Activated CD4-positive, alpha-beta T cell treated with anti-CD3 and anti-CD28 coated beads, Interleukin-2, Interleukin-6, amounts not matched to agents 100 ng/mL and 50 ng/mL, durations not matched to agents 16 hours and 8 hours (primary cell): ENCODE results near the gene SSU72.
"Not testable (repeated sequence)": the region's sequence is repeated elsewhere in the genome, so short reads cannot be mapped to it uniquely, and the experiment has no call there.

Source experiments
- DNase-seq: peaks from one replicate; pipeline ENCODE4 v3.0.0-alpha.2; 2020

The SSU72 gene

DNA sequence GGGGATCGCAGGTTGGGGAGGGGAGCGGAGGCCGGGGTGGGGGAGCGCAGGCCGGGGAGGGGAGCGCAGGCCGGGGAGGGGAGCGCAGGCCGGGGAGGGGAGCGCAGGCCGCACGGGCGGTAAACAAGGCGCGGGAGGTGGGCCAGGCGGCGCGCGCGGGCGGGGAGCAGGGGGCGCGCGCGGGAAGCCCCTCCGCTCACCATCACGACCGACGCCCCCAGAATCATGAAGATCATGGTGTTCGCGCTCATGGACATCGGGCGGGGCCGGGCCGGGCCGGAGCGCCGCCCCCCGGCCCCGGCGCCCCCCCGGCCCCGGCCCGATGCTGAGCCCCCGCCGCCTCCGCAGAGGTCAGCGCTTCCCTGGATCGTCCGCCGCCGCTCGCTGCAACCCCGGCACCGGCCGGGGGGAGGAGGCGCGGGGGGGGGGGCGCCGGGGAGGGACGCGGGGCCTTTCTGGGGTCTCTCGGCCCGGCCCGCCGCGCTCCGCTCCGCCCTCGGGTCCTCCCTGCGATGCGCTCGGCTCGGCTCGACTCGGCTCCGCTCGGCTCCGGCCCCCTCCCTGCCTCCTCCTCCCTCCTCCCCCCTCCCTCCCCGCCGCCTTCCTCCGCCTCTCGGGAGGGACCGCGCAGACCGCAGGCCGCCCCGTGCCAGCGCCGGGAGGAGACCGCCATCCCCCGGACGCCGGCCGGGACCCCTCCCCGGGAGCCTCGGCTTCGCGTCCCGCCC is 34.4 kb downstream of the SSU72 start, which contains the start of gene TMEM240:
TSS of gene TMEM240 (minus strand) at position 535 of the 728 bp plus-strand sequence. CDS start at position 257, 278 bp downstream.
- DNase-seq = peak; percentile 58

DNA sequence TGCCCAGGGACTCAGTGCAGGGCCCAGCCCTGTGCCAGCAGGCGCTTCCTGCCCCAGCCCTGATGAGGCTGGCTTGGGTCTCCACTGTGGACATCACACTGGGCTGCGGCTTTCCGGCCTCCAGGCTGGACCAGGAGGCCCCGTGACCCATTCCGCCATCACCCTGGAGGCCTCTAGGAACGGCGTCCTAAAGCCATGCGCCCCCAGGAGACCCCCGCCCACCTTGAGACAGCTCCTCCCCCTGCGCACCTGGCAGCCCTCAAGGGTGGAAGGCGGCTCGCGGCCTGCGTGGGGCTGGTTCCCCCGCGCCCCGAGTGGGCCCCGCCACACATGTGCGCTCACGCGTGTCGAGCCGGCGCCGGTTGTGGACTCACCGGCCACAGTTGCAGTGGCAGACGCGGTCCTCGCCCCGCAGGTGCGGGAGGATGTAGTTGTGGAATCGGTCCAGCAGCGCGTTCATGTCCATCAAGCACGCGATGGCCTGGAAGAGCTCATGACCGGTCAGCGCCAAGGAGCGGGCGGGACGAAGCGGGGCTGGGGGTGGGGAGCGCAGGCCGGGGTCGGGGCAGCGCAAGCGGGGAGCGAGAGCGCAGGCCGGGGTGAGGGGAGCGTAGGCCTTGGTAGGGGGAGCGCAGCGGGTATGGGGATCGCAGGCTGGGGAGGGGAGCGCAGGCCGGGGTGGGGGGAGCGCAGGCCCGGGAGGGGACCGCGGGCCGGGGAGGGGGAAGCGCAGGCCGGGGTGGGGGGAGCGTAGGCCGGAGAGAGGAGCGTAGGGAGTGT is 35.2 kb downstream of the SSU72 start:
- DNase-seq = no peak

- DNase-seq = no peak
These were observed 35.7 kb downstream of the SSU72 start for GRCh38 chr1:1538989-1539309.

- no peak for DNase-seq
These were observed 36.3 kb downstream of the SSU72 start for GRCh38 chr1:1538334-1538733.

DNA sequence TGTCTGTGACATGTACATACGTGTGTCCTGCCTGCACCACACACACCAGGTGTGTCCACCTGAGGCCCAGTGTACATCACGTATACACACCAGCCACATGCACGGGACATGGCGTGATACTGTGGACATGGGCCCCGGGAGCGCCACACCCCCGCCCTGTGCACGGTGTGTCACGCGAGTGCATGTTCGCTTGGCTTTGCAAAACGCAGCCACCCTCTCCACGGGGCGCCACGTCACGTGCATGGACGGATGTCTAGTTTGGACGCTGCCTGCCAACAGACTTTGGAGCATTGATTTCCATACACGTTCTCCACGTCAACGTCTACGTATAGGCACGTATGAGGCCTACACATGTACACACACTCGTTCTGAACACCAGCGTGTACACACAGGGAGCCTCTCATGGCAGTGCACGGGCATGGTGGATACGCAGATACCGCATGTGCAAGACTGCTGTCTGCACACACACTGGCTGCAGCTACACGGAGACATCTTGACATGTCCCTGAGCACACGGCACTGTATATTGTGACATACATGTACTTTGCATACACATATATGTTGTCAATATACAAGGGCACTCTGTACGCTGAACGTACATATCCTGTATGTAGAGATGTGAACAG is 36.9 kb downstream of the SSU72 start:
- DNase-seq = no peak

- DNase-seq = no peak
These were observed 37.6 kb downstream of the SSU72 start for GRCh38 chr1:1536938-1537546.

GRCh38 chr1:1536019-1536937 is 38.4 kb downstream of the SSU72 start:
- DNase-seq = no peak

DNA sequence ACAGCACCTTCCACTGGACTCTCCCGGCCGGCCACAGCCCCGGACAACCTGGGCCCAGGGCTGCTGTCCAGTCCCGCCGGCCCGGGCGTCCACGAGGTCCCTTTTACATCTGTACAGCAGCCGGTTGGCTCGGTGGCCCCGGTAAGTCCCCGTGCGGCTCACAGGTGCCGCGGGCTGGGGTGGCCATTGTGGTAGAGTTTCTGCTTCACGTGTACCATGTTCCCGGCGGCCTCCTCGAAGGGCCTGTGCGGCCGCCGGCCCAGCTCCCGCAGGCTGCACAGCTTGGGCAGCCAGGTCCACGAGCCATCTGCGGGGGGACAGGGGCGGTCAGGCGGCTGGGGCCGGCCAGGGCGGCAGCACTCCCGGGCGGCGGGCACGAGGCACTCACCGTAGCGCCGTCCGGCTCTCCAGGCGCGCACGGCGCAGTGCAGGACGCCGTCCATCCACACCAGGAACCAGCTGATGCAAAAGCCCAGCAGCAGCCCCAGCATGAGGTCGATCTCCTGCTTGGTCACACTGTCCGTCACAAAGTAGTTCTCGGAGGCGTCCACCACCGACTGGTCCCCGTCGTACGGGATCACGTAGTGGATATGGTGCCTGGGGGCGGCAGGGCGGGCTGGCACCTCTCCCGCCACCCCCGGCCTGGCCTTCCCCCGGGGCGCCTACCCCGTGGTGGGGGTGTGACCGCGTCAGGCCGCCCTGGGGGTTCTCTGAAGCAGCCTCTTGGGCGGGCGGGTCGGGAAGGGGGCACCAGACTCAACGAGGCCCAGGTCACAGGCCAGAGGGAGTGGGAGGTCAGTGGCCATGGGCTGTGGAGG is 39.3 kb downstream of the SSU72 start:
- no peak for DNase-seq

DNA sequence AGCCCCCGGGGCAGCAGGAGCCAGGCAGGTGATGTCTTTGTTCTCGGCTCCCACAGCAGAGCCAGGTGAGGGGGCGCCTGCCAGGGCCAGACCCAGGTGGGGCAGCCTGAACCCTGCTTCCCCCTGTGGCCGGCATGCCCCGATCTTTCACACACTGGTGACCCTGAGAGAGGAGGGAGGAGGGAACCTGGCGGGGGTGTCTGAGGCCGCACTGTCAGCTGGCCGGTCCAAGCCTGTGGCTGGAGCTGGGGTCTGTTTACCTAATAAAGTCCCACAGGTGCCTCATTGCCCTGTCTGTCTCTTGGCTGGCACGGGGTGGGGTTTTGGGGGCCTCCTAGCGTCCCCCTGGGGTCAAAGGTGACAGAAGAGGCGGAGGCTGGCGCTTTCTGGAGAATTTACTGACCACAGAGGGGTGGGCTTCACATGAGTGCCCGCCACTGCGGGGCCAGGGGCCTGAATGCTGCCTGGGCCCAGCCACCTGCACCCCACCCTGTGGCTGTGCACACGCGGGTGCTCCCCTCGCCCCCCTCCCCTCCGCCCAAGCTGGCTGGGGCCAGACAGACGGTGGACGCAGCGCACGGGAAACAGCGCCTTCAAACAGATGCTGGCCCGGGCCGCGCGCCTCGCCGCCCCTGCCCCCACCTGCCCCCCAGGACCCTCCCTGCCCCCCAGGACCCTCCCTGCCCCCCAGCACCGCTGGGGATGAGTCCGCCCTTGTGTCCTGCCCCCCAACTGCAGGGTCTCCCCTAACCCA is 40.1 kb downstream of the SSU72 start:
- DNase-seq = no peak

DNA sequence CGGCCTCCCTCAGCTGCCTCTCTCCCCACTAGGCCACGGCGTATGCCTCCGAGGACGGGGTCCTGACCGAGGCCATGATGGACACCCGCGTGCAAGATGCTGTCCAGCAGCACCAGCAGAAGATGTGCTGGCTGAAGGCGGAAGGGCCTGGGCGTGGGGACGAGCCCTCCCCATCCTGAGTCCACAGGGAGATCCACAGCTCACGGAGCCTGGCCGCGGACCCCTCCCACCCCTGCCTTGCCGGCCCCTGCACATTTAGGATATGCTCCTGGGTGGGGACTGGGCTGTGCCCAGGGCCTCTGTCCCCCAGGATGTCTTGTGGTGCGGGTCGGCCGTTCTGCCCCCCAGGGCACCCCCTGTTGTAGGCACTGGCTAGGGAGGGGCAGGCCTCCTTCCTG is 40.8 kb downstream of the SSU72 start:
- DNase-seq = not testable (repeated sequence)

DNA sequence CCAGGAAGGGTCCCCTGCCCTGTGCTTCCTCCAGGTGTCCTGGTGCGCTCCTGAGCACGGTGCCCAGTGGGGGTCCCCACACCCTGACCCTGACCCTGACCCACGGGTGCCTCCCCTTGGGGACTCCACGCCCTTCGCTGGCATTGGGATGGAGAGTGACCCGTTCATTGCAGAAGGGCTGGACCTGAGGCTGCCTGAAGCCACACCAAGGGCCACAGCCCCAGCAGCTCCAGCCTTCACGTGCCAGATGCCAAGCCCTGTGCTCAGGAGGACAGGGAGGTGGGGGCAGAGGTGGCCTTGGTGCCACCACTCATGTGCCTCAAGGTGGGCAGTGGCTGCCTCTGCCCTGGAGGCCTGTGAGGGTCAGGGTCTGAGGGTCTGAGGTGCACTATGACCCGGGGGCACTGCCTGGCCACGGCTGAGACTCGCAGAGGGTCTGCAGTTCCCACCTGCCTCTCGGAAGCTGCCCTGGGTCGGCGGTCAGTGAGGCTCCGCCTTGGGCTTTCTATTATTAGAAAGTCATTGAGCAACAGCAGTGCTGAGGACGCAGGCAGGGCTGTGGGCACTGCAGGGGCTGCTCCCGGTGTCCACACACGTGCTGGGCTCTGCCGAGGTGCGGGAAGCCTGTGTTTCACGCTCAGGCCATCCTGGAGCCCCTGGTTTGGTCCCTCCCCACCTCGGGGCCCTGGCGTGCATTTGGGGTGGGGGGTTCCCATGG is 41.3 kb downstream of the SSU72 start:
- not testable (repeated sequence) for DNase-seq

GRCh38 chr1:1531947-1532346 is 42.7 kb downstream of the SSU72 start:
- DNase-seq = no peak

GRCh38 chr1:1529936-1530335 is 44.7 kb downstream of the SSU72 start:
- no peak for DNase-seq

DNA sequence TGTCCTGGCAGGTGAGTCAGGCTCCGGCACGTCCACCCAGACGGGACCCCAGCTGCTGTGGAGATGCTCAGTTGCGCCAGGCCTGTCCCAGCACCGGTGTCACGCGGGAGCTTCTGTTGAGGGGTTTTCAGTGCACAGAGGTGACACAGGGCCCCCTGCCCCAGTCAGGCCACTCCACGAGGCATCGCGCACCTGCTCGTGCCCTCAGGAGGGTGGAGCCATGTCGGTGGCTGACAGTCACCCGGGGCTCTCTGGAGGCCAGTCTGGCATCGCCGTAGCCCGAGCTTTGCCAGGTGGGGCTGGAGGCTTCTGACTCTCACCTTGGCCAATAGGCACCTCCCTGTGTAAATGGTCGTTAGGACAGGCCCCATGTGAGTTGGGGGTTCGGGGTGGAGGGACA is 45.3 kb downstream of the SSU72 start:
- no peak for DNase-seq

DNA sequence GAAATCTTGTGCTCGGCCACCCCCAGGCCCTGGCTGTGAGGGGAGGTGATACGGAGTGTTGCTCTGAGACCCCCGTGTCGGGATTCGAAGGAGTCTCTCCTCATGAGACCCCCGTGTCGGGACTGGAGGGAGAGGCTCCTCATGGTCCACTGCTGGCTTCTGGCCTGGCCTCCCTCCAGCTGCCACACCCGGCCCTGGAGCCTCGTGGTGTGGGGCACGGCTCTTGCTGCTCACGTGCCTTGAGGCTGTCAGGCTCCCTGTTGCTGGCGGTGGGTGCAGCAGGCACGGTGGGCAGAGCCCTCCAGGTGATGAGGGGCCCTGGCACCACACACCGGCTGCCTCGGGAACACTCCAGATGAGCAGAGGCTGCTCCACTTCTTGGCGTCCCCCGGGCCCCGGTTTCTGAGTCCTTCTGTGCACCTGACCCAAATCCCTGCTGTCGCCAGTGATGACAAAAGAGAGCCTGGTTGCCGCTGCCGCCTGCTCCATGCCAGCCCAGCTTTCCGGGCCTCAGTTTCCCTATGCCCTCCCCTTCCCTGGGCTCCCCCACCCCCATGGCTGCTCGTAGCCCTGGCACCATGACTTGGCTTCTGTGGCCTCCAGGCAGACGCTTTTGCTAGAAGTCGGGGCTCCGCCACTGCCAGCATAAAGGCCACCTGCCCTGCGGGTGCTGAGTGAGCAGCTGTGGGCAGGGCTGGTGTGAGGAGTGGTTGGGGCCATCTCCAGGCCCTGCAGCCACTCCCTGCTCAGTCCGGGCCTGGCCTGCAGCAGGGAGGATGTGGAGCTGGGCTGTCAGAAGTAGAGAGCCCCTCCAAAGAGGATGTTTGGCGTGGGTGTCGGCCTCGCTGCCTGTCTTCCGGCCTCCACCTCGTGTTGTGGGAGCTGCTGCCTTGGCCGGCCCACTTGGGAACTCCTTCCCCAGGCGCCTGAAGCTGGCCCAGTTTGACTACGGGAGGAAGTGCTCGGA is 46.1 kb downstream of the SSU72 start:
- DNase-seq = no peak

GRCh38 chr1:1527092-1527816 is 47.4 kb downstream of the SSU72 start:
- no peak for DNase-seq

- DNase-seq = not testable (repeated sequence)
These were observed 48.2 kb downstream of the SSU72 start for GRCh38 chr1:1526476-1526875.
